ENCODE data around the gene SMARCD1. TPM values are rescaled to one million over a fixed set of nuclear protein-coding genes. Genes with fewer than 3 reads are reported as not detected.
"Not testable (repeated sequence)": the region's sequence is repeated elsewhere in the genome, so short reads cannot be mapped to it uniquely, and the experiment has no call there.

The SMARCD1 gene
- polyA plus RNA-seq, 1 donor: 60.4 TPM

DNA sequence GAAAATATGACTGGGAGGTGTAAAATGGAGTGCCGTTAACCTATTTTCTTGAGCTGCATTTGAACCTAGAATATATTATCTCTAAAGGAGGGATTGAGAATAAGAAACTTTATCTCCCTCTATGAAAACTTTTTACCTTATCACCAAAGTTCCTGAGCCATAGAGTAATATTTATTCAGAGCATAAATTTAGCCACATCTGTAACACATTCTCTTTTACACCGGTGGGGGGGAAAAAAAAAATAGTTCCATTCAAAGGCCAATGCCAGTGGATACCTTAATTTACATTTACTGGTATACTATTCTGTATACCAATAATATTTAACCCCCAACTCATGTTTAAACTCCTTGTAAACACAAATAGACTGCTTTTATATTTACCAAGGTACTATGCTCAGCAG is 60.3 kb downstream of the SMARCD1 start:
- DNase-seq: no peak

DNA sequence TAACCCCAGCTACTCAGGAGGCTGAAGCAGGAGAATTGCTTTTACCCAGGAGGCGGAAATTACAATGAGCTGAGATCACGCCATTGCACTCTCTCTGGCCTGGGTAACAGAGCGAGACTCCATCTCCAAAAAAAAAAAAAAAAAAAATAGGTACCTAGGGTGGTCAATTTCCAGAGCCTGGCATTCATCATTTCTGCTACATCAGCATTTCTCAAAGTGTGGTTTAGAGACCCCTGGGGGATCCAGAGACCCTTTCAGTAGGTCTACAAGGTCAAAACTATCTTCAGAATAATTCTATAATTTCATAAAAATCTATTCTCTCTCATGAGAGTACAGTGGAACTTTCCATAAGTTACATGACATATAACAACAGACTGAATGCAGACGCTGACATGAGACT is 62.1 kb downstream of the SMARCD1 start:
- no peak for DNase-seq

- not testable (repeated sequence) for DNase-seq
Observed at GRCh38 chr12:50148011-50148410, 62.9 kb downstream of the SMARCD1 start.

GRCh38 chr12:50149311-50149710 is 64.2 kb downstream of the SMARCD1 start:
- DNase-seq: no peak

Other genes starting within 250 kb of the SMARCD1 start
- gene BCDIN3D, start 242.2 kb upstream of the SMARCD1 start, polyA plus RNA-seq (ENCODE audit: insufficient read length): 5.3 TPM
- 10.3 TPM for gene FAIM2, start 181.4 kb upstream of the SMARCD1 start, polyA plus RNA-seq (ENCODE audit: insufficient read length)
- not detected for gene AQP2, start 134.6 kb upstream of the SMARCD1 start, polyA plus RNA-seq (ENCODE audit: insufficient read length)
- 0.22 TPM for gene AQP5, start 123.5 kb upstream of the SMARCD1 start, polyA plus RNA-seq (ENCODE audit: insufficient read length)
- 0.09 TPM for gene AQP6, start 112.4 kb upstream of the SMARCD1 start, polyA plus RNA-seq (ENCODE audit: insufficient read length)
- gene RACGAP1, start 59.8 kb upstream of the SMARCD1 start, polyA plus RNA-seq (ENCODE audit: insufficient read length): 22.4 TPM
- 9.5 TPM for gene ASIC1, start 27.7 kb upstream of the SMARCD1 start, polyA plus RNA-seq (ENCODE audit: insufficient read length)
- gene GPD1, start 18.7 kb downstream of the SMARCD1 start, polyA plus RNA-seq (ENCODE audit: insufficient read length): 81.1 TPM
- 39.0 TPM for gene COX14, start 26.9 kb downstream of the SMARCD1 start, polyA plus RNA-seq (ENCODE audit: insufficient read length)
- 49.0 TPM for gene CERS5, start 82.0 kb downstream of the SMARCD1 start, polyA plus RNA-seq (ENCODE audit: insufficient read length)
- 123 TPM for gene LIMA1, start 198.2 kb downstream of the SMARCD1 start, polyA plus RNA-seq (ENCODE audit: insufficient read length)

Measured in hindlimb muscle (tissue), 1 donor.